WERI-Rb-1 (cell line): Measurements from ENCODE around the gene TBL1X.

Source experiments
- DNase-seq: peaks from one replicate; pipeline ENCODE4 v3.0.0-alpha.2; 2020
- H3K27ac ChIP-seq: fragments of 250-450 bp; sonication (Bioruptor Pico); 2 replicates; pipeline ENCODE4 v1.5.1; 2020; ENCODE audit warnings: mild to moderate bottlenecking, moderate library complexity
- H3K27me3 ChIP-seq: fragments of 250-450 bp; sonication (Bioruptor Pico); 2 replicates; pipeline ENCODE4 v1.5.1; 2021; ENCODE audit warnings: mild to moderate bottlenecking, low read depth, moderate library complexity; ENCODE audit not compliant: insufficient read depth, severe bottlenecking
- H3K36me3 ChIP-seq: fragments of 250-450 bp; sonication (Bioruptor Pico); 2 replicates; pipeline ENCODE4 v1.5.1; 2020; ENCODE audit warnings: mild to moderate bottlenecking, moderate library complexity
- H3K4me3 ChIP-seq: 2 replicates; pipeline ENCODE4 v1.5.1; 2011; ENCODE audit warnings: low read depth, mild to moderate bottlenecking, control low read depth, low read length
- H3K9me3 ChIP-seq: fragments of 250-450 bp; sonication (Bioruptor Pico); 2 replicates; pipeline ENCODE4 v1.5.1; 2021; ENCODE audit warnings: mild to moderate bottlenecking, moderate library complexity; ENCODE audit not compliant: severe bottlenecking
- CTCF ChIP-seq: IDR thresholded peaks from 2 replicates; pipeline ENCODE4 v1.5.1; 2011; ENCODE audit warnings: low read depth, mild to moderate bottlenecking, control low read depth, inconsistent platforms, low read length

Gene TBL1X

GRCh38 chrX:9483376-9483775 lies 18.5 kb downstream of the TBL1X start:
- Histone ChIP-seq H3K27ac (no peak overlapping the region), H3K36me3 (no peaks in the 10 kb centered on the region), H3K27me3 (peaks cover 15% of the 10 kb centered on the region), H3K9me3 (no peaks in the 10 kb centered on the region), H3K4me3 (no peak overlapping the region)
- TF ChIP-seq CTCF: no peak
- no peak for DNase-seq

- Histone ChIP-seq H3K36me3 (no peaks in the 10 kb centered on the region), H3K27me3 (peaks cover 5% of the 10 kb centered on the region)
- no peak for TF ChIP-seq CTCF
These were observed 22.0 kb downstream of the TBL1X start for GRCh38 chrX:9486786-9487387.

GRCh38 chrX:9488586-9488985 lies 23.7 kb downstream of the TBL1X start:
- Histone ChIP-seq H3K9me3 (no peaks in the 10 kb centered on the region), H3K27me3 (peaks cover 9% of the 10 kb centered on the region), H3K36me3 (no peaks in the 10 kb centered on the region), H3K4me3 (no peak overlapping the region), H3K27ac (no peak overlapping the region)
- no peak for DNase-seq
- TF ChIP-seq CTCF: no peak

More at GRCh38 chrX:9486786-9487387, 22.0 kb downstream of the TBL1X start:
- no peak overlapping the region for H3K27ac ChIP-seq
- H3K9me3 ChIP-seq: no peaks in the 10 kb centered on the region
- H3K4me3 ChIP-seq: no peak overlapping the region
- no peak for DNase-seq

- no peaks in the 10 kb centered on the region for H3K9me3 ChIP-seq
- no peak overlapping the region for H3K4me3 ChIP-seq
- H3K36me3 ChIP-seq: no peaks in the 10 kb centered on the region
- H3K27ac ChIP-seq: no peak overlapping the region
- no peak for TF ChIP-seq CTCF
- DNase-seq: no peak
- peaks cover 9% of the 10 kb centered on the region for H3K27me3 ChIP-seq
These were observed 24.4 kb downstream of the TBL1X start for GRCh38 chrX:9489234-9489633.

- DNase-seq: no peak
- no peak for TF ChIP-seq CTCF
- no peak overlapping the region for H3K4me3 ChIP-seq
- no peak overlapping the region for H3K27ac ChIP-seq
- peaks cover 9% of the 10 kb centered on the region for H3K27me3 ChIP-seq
- no peaks in the 10 kb centered on the region for H3K36me3 ChIP-seq
- no peaks in the 10 kb centered on the region for H3K9me3 ChIP-seq
These were observed 28.0 kb downstream of the TBL1X start for GRCh38 chrX:9492901-9493300.

- H3K9me3 ChIP-seq: no peaks in the 10 kb centered on the region
- no peak for TF ChIP-seq CTCF
- peaks cover 9% of the 10 kb centered on the region for H3K27me3 ChIP-seq
- H3K27ac ChIP-seq: no peak overlapping the region
- no peak overlapping the region for H3K4me3 ChIP-seq
- H3K36me3 ChIP-seq: no peaks in the 10 kb centered on the region
- no peak for DNase-seq
These were observed 29.1 kb downstream of the TBL1X start for GRCh38 chrX:9493936-9494335.
